ENCODE results near the gene ATP10B.

- TF ChIP-seq EP300 (IDR thresholded peaks at IDR 0.05; ENCODE audit: borderline replicate concordance in 1 of 2, low read depth in 1 of 2, low read length in 1 of 2) (no peak), CTCF (IDR thresholded peaks at IDR 0.05) (no peak), POLR2AphosphoS5 (IDR thresholded peaks at IDR 0.05; ENCODE audit: low read depth, low read length) (no peak), YY1 (IDR thresholded peaks at IDR 0.05; ENCODE audit: low read depth) (no peak), SIN3A (IDR thresholded peaks at IDR 0.05; ENCODE audit: borderline replicate concordance, low read depth, low read length) (no peak)
Observed at GRCh38 chr5:160550075-160550474, 301.9 kb downstream of the ATP10B start.

Measured in SK-N-SH (cell line).